ENCODE results near the gene RET.

GRCh38 chr10:43166207-43166879 lies 89.5 kb downstream of the RET start:
- TF ChIP-seq CTCF (IDR thresholded peaks at IDR 0.05; ENCODE audit: low read depth, low read length) (no peak), EZH2phosphoT487 (IDR thresholded peaks at IDR 0.05; ENCODE audit: low read depth) (no peak)

All from OCI-LY3 (cell line).